Activated CD4-positive, CD25-positive, alpha-beta regulatory T cell (primary cell): ENCODE measurements around the gene SARDH.

Experiments
- DNase-seq, 4 experiments: peaks; one replicate each; lab custom pipeline; 2025; lab: John Stamatoyannopoulos, UW

The SARDH gene

DNA sequence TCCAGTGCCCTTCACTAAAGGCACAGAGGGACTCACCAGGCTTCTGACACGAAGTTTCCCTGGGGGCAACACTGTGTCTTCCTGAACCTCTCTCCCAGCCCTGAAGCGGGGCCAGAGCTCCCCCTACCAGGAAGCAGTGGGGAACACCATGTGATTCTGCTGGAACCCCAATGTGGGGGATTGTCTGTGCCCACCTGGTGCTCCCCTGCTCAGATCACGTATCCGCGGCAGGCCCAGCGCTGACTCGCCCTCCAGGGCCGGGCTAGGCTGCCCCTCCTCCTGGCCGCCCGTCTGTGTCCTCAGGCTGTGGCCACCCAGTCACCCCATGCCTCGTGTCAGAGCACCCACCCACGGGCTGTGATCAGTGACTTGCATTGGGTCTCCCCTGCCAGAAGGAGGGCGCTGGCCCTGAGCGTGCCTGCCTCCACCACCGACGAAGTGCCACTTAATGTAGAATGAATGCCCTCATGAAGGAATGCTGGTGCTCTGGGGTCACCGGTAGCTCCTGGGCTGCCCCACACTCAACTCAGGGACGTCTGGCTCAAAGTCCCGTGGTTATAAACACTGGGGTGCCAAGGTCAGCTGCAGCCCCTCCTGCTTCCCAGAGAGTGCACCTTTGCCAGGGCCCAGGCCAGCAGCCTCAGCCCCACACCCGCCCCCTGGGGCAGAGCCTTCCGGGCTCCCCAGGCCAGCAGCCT lies 22.1 kb downstream of the SARDH start:
- no peak for DNase-seq

DNA sequence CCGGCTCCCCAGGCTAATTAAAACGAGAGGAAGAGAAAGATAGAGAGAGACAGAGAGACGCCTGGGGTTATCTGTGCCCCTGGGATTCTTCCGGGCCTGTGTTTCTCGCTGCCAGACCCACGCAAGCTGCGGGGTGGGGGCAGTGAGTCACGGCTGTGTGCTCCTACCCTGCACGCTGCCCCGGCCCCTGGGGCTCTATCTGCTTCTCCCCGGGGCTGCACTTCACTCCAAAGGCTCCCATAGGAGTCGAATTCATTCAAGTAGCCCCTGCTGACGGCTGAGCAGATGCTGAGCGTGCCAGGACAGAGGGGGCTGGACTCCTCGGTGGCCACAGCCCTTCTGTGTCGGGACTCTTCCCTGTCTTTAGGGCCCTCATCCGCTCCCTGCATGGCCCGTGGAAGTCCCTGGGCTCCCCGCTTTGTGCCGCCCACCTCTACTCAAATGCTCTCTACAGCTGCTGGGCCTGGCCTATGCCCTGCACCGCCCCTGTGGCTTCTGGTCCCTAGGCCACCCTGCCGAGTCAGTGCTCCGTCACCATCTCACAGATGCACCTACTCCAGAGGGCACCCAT lies 22.8 kb downstream of the SARDH start:
- DNase-seq = no peak

DNA sequence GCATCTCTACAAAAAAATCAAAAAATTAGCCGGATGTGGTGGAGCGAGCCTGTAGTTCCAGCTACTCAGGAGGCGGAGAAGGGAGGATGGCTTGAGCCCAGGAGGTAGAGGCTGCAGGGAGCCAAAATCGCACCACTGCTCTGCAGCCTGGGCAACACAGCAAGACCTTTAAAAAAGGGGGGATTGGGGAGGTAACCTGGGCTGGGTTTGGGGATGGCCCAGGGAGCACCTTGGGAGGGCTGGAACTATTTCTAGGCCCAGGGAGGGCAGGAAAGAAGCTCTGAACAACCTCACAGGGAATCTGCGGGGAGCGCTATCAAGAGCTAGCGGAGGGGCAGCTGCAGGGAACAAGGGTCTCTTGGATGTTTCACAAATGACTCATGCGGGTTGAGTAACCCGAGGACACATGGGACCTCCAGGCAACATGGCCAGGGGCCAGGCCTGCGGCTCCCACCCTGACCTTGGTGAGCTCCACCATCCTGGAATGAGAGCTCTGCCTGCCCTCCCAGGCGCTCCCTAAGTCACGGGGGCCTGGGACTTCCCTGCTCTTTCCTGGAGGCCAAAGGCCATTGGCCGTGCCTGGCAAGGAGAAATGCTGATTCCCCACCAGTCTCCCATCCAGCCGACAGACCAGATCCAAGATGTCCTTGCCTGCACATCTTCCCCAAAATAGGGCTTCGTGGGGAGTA lies 23.4 kb downstream of the SARDH start:
- no peak for DNase-seq

DNA sequence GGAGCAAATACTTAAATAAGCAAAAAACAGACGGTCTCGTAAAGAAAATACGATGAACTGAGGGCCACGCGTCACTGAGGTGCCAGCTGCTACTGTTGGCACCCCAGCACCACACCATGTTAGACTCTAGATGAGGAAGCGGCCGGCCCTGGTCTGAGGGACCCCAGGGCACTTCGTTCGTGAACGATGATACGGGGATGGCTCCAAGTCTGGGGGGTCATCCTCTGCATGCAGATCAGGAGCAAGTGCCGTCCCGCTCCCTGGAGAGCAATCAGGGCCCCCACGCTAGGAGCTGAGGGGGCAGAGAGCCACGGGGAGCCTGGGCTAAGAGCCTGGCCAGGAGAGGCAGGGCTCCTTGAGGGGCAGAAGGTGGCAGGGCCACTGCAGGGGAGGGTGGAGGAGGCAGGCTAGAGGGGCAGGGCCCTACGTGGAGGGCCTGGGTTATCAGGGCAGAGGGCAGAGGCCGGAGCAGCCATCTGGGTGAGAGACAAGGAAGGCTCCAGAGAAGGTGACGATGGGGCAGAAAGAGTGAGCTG lies 24.1 kb downstream of the SARDH start:
- no peak for DNase-seq

DNA sequence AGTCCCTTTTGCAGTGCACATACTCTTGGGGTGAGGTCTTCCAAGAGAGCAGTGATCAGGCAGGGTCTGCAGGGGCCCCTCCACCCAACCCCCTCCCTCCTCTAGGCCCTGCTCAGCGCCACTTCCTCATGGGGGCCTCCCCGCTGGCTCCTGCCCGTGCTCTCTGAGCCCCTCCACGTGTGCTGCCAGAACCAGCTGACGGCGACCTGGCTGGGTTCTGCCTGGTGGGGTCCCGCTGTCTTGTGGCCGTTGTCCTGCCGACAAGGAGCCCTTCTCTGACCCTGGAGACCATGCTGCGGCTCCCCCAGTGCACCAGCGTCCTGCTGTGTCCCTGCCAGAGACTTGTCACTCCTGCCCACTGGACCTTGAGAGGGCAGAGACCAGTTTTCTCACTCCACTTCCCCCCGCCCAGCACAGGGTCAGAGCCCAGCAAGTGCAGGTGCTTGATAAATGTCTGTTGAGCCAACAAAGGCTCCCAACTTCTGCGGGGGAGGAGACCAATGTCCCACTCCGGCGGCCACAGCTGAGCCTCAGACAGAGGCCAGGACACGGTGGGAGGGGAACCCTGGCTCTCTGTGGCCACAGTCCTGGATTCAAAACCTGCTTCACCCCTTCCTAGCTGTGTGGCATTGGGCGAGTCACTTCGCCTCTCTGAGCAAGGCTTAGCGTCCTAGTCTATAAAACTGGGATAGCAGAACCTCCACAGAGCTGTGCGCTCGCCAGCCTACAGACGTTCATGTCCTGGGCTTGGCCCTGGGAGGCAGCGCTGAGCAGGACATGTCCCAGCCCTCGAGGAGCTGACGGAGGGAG lies 24.8 kb downstream of the SARDH start:
- DNase-seq = no peak

DNA sequence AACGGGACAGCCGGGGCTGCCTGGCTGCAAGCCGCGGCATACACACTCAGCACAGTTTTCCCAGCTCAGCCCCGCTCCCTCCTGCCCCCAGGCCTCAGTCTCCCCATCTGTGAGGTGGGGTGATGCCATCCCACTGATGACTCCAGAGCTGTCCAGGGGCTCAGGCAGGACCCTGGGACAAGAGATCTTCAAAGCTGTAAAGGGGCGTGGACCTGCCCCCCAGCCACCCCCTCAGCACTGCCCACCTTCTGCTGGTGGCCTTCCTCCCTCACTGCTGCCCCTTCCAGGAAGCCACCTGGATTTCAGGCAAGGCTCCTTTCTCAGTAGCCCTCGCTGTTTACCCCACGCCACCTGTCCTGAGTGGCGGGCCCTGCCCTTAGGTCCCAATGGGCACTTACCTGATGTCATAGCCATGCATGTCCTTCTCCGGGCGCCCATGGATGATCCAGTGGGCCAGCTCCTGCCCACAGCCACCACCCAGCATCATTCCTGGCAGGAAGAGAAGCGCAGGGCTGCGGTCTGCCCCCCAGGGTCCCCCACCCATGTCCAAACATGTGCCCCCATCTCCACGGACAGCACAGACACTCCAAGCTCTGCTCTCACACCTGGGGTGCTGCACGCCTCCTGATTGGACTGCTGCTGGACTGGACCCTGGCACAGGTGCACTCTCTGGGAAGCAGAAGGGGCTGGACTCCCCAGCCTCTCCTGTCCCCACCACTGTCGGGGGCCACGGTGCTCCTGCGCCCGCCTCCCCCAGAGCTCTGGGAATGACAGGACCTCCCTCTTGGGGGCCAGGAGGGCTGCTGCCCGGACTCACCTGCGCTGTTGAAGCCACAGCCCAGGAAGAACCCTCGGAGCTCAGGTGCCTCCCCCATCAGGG lies 25.7 kb downstream of the SARDH start:
- DNase-seq = no peak

DNA sequence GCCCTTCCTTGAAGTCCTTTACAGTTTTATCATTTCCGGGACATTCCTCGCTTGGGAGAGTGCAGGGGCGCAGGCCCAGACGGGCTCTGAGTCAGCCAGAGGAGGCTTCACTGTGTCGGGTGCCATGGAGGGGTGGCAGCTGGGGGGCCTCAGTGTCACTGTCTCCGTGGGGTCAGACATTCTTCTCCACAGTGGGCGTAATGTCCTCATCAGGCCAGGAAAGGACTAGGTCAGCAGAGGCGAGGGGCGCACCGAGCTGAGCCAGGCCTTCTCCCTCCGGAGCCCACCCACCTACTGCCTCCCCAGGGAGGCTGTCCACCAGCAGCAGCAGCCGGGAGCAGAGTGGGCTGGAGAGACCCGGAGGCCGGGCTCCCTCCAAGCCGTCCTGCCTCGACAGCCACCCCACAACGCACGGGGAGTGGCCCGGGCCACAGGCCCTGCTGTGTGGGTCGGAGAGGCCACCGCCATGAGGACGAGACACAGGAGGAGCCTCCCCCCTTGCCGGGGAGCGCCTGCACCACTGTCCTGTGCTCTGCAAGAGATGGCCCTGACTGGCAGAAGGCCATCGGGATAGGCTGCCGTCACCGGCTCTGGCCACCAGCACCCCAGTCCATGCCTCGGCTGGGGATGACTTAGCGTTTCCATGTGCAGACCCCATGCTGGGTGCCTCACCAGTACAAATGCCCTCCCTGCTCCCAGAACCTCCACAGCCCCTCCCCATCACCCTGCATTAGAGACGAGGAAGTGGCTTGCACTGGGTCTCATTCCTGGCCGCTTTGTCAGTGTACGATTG lies 26.5 kb downstream of the SARDH start:
- DNase-seq = no peak

DNA sequence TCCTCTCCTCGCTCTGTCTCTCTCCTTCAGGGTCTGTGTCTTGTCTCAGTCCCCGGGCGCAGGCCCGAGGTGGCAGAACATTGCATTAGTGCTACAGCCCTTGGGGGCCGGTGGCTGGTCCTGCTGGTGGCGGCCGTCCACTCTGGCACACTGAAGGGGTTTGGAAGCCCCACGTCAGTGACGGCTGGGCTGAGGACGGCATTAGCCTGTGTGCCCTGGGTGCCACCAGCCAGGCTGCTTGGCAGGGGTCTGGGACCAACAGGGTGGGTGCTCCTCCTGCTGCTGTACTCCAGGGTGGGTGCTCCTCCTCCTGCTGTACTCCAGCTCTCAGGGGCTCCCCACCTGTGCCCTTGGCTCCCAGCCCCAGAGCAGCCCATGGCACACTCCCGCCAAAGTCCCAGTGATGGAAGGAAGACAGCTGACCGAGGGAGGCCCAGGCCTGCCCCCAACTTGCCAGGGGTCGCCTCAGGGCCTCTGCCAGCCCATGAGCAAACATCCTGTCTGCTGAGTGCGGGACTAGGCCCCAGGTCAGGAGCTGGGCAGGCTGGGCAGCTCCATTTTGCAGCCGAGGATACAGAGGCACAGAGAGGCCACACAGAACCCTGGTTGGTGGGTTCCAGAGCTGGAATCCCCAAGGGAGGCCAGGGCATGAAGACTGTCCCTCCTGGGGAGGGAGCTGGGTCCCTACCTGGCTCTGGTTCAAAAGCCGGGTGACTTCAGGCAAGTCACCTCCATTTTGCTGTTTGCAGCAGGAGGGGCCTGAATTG lies 27.3 kb downstream of the SARDH start:
- DNase-seq = no peak

DNA sequence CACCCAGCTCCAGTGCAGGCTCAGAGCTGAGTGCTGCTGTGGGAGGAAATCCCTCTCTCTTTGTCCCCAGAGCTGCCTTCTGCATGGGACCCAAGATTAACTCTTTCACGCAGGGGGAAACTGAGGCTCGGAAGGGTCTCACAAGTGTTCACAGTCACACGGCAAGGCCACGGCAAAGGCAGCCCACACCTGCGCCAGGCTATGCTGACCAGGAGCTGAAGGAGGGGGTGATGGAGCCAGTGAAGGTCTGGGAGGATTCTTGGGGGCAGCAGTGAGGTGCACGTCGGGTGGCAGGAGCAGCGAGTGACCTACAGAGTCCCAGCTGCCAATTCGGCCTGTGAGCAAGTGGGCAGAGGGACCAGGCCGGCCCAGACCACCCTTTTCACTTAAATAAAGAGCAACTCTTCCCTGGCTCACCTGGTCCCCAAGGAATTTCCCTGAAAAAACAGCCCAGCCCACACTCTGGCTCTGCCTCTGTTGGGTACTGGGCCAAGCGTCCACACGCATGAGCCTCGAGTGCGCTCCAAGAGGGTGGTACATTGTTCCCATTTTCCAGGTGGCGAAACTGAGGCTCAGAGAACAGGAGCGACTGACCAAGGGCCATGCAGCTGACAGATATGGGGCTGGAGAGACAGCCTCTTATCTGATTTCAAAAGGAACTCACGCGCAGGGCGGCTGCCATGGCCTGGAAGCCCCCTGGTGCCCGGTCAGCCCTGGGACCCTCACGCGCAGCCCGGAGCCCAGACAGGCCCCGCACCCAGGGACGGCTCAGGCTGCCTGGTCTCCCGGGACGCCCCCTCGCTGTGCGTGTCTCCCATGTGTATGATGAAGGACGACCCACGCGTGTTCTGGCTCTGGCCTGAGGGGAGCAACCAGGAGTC lies 28.2 kb downstream of the SARDH start:
- DNase-seq = no peak

DNA sequence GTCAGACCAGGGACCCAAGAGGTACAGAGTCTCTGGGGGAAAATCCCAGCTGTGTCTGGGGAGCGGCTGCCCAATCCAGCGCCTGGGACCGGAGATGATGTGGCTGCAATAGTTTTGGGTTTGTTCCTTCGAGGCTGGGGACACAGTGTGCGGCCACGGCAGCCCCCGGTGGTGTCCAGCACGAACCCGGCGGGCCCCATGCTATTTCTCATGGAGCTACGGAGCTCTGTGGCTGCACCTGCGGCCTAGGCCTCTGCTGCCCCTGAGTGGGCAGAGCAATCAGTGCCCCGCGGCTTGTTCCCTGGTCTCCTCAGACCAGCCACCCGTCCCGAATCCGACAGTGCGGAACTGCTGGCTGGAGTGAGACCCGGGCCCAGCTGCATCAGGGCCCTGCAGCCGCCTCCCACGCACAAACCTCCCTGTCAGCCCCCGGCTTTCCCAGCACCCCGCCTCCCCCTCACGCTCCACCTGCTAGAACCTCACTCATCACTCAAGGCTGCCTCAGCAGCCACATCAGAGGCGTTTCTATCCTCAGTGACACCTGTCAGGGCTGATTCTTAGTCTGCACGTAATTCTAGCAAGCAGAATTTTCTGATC lies 29.0 kb downstream of the SARDH start:
- no peak for DNase-seq

DNA sequence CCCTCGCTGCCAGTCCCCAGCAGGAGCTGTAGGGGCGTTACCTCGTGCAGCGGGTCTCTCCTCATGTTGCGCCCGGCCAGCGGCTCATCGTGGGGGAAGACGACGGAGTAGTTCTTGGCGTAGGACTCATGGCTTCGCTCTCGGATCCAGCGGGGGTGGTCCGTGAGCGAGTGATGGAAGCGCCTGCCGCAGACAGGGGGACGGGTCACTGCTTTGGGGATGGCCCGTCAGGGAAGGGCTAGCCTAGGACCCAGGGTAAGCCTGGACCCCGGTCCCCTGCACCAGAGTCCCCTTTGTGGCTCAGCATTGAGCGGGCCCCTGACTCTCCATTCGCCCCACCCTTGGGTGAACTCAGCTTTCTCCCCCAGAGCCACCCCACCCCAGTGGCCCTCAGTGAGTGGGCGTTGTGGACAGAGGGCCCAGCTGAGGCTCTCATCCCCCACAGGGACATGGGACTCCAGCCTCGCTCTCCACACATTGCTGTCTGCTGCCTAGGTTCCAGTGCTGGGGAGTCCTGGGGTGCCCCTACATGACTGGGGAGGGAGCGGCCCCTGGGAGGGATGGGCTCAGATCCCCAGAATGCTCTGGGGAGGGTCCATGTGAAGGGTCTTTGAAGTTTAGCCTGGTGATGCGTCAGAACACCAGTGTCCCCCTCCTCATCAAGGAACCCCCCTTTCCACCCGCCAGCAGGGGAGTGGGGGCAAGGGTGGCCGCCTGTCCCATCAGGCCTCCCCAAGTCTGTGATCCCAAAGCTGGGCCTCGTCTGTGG lies 29.7 kb downstream of the SARDH start:
- DNase-seq = no peak

DNA sequence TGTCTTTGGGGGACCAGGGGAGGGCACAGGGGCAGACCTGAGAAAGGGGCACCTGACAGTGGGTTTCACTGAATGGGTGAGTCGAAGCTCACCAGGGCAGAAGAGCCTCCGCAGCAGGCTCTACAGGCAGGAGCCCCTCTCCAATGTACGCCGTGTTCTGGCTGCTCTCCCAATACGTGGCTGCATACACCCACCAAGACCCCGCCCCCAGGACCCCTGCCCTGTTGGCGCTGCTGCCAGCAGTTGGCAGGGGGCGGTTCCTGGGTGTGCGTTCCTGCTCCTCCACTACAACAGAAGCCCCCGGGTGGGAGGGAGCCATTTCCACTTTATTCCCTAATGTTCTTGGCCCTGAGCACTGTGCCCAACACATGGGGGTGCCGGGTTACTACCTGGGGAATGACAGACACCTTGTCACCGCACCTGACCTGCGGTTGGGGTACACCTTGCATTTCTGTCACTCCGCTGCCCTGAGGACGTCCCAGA lies 30.3 kb downstream of the SARDH start:
- no peak for DNase-seq

DNA sequence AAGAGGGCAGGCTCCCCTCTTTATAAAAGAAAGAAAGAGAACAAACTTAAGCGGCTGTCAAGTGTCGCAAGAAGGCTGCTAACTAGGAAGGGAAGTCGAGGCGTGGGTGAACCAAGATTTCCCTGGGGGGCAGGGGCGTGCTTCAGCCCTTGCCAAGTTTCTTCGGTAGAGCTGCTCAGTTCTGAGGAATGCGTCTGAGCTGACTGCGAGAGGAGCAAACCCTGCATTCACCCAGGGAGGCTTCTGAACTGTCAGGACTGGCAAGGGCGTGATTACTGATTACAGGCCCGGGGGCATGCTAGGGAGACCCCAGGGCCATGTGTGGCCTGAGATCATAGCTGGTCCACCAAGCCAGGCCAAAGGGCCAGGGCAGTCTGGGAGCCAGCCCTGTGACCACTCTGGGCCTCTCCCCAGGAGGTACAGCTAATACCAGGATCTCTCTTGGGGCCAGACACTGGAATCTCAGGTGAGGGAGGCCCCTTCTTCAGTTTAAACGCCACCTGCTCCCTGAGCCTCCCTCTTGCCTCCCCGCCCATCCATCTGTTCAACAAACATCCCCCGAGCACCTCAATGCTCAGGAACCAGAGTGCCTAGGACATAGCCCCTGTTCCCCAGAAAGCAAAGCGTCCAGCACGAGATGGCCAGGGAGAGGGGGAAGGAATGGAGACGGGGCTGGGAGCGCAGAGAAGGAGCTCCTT lies 30.9 kb downstream of the SARDH start:
- no peak for DNase-seq

DNA sequence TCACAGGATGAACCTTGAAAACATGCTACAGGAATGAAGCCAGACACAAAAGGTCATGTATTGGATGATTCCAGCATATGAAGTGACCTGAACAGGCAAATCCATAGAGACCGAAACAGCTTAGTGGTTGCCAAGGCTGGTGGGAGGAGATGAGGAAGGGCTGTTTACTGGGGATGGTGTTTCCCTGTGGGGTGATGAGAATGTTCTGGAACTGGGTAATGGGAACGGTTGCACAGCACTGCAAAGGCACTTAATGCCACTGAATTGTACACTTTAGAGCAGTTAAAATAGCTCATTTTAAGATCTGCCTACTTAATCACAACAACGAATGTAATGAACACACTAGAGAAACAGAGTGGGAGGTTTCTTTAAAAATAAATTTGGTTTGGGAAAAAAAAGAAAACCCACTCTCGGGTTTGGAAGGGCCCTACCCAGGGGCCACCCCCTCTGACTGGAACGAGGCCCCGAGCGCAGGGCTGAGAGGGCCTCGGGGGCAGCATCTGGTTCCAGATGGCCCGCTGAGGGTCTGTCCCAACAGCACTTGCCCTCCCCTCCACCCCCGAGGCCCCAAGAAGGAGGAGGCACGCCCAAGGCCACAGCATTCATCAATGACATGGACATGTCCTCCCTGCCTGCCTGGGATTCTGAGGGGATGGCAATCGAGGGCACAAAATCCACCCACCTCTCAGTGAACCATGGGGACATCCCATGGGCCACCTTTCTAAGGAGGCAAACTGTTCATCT lies 31.7 kb downstream of the SARDH start:
- no peak for DNase-seq

DNA sequence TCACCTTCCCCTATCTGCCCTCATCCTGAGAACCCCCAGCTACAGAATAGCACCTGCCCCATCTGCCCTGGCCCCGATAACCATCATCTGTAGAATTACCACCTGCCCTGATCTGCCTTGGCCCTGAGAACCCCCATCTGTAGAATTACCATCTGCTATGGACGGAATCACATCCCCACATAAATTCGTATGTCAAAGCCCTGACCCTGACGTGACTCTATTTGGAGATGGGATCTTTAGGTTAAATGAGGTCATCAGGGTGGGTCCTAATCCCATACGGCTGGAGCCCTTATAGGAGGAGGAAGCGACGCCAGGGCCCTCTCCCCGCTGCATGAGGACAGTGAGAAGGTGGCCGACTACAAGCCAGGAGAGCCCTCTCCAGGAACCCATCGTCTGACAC lies 32.6 kb downstream of the SARDH start:
- no peak for DNase-seq

DNA sequence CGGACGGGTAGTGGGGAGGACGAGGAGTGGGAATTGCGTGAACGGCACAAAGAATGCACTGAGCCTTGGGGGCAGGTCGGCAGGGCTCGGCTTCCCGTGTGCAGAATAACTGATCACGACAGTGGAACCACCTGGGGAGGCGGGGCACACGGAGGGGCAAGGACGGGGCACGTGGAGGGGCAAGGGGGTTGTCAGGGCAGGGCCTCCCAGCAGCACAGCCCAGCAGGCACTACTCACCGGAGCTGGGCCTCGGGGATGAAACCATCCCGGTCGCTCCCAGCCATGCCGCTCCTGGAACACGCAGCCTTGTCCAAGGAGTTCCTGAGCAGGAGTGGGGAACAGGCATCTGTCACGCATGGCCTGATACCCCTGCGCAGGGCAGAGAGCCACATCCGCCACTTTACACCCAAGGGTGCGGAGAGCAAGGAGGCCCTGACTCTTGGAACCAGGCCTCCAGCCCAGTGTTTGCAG lies 33.4 kb downstream of the SARDH start:
- DNase-seq = no peak
